IMR-90 (cell line): ENCODE measurements around the gene PARP16. TPM values are rescaled to one million over a fixed set of nuclear protein-coding genes. Genes with fewer than 3 reads are reported as not detected.

Experiments used
- ATAC-seq: fragments of 200-7000 bp; cut with Tn5 transposase; 2 replicates; pipeline ENCODE4 v1.9.1; 2020; ENCODE audit warnings: low read depth, mild to moderate bottlenecking, moderate library complexity
- BruUV-seq: library from RNA; stranded (reverse); fragments of 400-500 nt; replicated peaks from 2 replicates; lab custom pipeline; 2021; lab: Mats Ljungman, UMichigan
- CTCF ChIA-PET: fragments of 300-600 bp; formaldehyde crosslinking; extraction: SDS; loops from one replicate; lab custom pipeline; 2021; ENCODE audit warnings: antibody characterized with exemption; lab: Yijun Ruan, JAX
- POLR2A ChIA-PET: fragments of 300-600 bp; sonication (Branson Sonifier 250); formaldehyde crosslinking; loops from one replicate; lab custom pipeline; 2022; ENCODE audit warnings: antibody characterized with exemption; ENCODE audit not compliant: unreplicated experiment; lab: Charles Lee
- DNase-seq: peaks from one replicate; pipeline ENCODE4 v3.0.0; 2013
- H2AFZ ChIP-seq: replicated peaks from 2 replicates; pipeline ENCODE3; 2013; ENCODE audit warnings: low read length, mild to moderate bottlenecking; ENCODE audit not compliant: poor library complexity
- H2AK5ac ChIP-seq: 2 replicates; pipeline ENCODE4 v1.6.1; 2013; ENCODE audit warnings: low read depth, low read length, inconsistent platforms
- H2AK9ac ChIP-seq: replicated peaks from 2 replicates; pipeline ENCODE3; 2013; ENCODE audit warnings: mild to moderate bottlenecking, low read depth, low read length, moderate library complexity; ENCODE audit not compliant: poor library complexity
- H2BK120ac ChIP-seq: 2 replicates; pipeline ENCODE4 v1.6.1; 2013; ENCODE audit warnings: low read depth, low read length, inconsistent platforms
- H2BK15ac ChIP-seq: 3 replicates; pipeline ENCODE4 v1.6.1; 2013; ENCODE audit warnings: low read depth, low read length, inconsistent platforms
- H2BK20ac ChIP-seq: 2 replicates; pipeline ENCODE4 v1.6.1; 2013; ENCODE audit warnings: low read depth, mild to moderate bottlenecking, inconsistent platforms, low read length, moderate library complexity
- H2BK5ac ChIP-seq: 2 replicates; pipeline ENCODE4 v1.6.1; 2013; ENCODE audit warnings: mild to moderate bottlenecking, low read depth, low read length, inconsistent platforms; ENCODE audit not compliant: poor library complexity, severe bottlenecking
- H3K14ac ChIP-seq: replicated peaks from 2 replicates; pipeline ENCODE4 v1.6.1; 2013; ENCODE audit warnings: low read depth, low read length, inconsistent platforms
- H3K18ac ChIP-seq: 2 replicates; pipeline ENCODE4 v1.6.1; 2013; ENCODE audit warnings: low read depth, low read length, control low read depth
- H3K23ac ChIP-seq: 2 replicates; pipeline ENCODE4 v1.6.1; 2013; ENCODE audit warnings: low read depth, low read length, inconsistent platforms
- H3K27ac ChIP-seq: 2 replicates; pipeline ENCODE4 v1.5.1; 2013; ENCODE audit warnings: mild to moderate bottlenecking, control low read depth, low read length; ENCODE audit not compliant: insufficient read depth
- H3K27me3 ChIP-seq: 2 replicates; pipeline ENCODE4 v1.6.1; 2013; ENCODE audit warnings: low read length; ENCODE audit not compliant: control insufficient read depth, insufficient read depth
- H3K36me3 ChIP-seq: 2 replicates; pipeline ENCODE4 v1.6.1; 2013; ENCODE audit warnings: low read length, mixed read lengths; ENCODE audit not compliant: control insufficient read depth, insufficient read depth
- H3K4ac ChIP-seq: 2 replicates; pipeline ENCODE4 v1.6.1; 2013; ENCODE audit warnings: low read depth, low read length, inconsistent platforms
- H3K4me1 ChIP-seq: 2 replicates; pipeline ENCODE4 v1.6.1; 2013; ENCODE audit warnings: low read length, mixed read lengths; ENCODE audit not compliant: control insufficient read depth, insufficient read depth
- H3K4me2 ChIP-seq: 2 replicates; pipeline ENCODE4 v1.6.1; 2013; ENCODE audit warnings: low read depth, mild to moderate bottlenecking, control low read depth, low read length, moderate library complexity
- H3K4me3 ChIP-seq: 2 replicates; pipeline ENCODE4 v1.5.1; 2013; ENCODE audit warnings: low read depth, mild to moderate bottlenecking, control low read depth, low read length, moderate library complexity; ENCODE audit not compliant: insufficient read depth
- H3K56ac ChIP-seq: 2 replicates; pipeline ENCODE4 v1.6.1; 2013; ENCODE audit warnings: low read length, inconsistent platforms; ENCODE audit not compliant: insufficient read depth; ENCODE audit errors: extremely low read depth
- H3K79me1 ChIP-seq, 2 experiments: 2 replicates each; pipeline ENCODE4 v1.6.1; 2013; ENCODE audit warnings: low read length in 2 of 2, inconsistent platforms in 1 of 2, low read depth in 1 of 2
- H3K9ac ChIP-seq: 2 replicates; pipeline ENCODE4 v1.6.1; 2013; ENCODE audit warnings: low read depth, low read length, control low read depth
- H3K9me1 ChIP-seq: 2 replicates; pipeline ENCODE4 v1.6.1; 2013; ENCODE audit warnings: low read length, inconsistent platforms; ENCODE audit not compliant: insufficient read depth
- H3K9me3 ChIP-seq: 2 replicates; pipeline ENCODE4 v1.6.1; 2013; ENCODE audit warnings: low read length; ENCODE audit not compliant: control insufficient read depth, insufficient read depth
- H4K20me1 ChIP-seq: 2 replicates; pipeline ENCODE4 v1.6.1; 2013; ENCODE audit warnings: low read length, inconsistent platforms; ENCODE audit not compliant: insufficient read depth
- H4K5ac ChIP-seq: 2 replicates; pipeline ENCODE4 v1.6.1; 2013; ENCODE audit warnings: mild to moderate bottlenecking, low read depth, low read length, control low read depth
- H4K8ac ChIP-seq, 2 experiments: 2 replicates each; pipeline ENCODE4 v1.6.1; 2013; ENCODE audit warnings: low read depth in 2 of 2, low read length in 2 of 2, control low read depth in 1 of 2, inconsistent platforms in 1 of 2
- H4K91ac ChIP-seq: 2 replicates; pipeline ENCODE4 v1.6.1; 2013; ENCODE audit warnings: low read depth, low read length, inconsistent platforms; ENCODE audit not compliant: insufficient read depth
- BHLHE40 ChIP-seq: fragments of 150-350 bp; IDR thresholded peaks from 2 replicates; pipeline ENCODE4 v1.6.1; 2016; ENCODE audit warnings: mild to moderate bottlenecking, low read depth, low read length
- CEBPB ChIP-seq: IDR thresholded peaks from 2 replicates; pipeline ENCODE4 v1.6.1; 2012; ENCODE audit warnings: low read depth, low read length, improper control_type of control experiment
- CHD1 ChIP-seq: IDR thresholded peaks from 2 replicates; pipeline ENCODE4 v1.6.1; 2012; ENCODE audit warnings: low read depth, low read length, improper control_type of control experiment
- FOS ChIP-seq: fragments of 150-350 bp; IDR thresholded peaks from 2 replicates; pipeline ENCODE4 v1.6.1; 2016; ENCODE audit warnings: low read depth, low read length
- MAFK ChIP-seq: IDR thresholded peaks from 2 replicates; pipeline ENCODE4 v1.6.1; 2012; ENCODE audit warnings: low read depth, low read length, improper control_type of control experiment
- MAZ ChIP-seq: IDR thresholded peaks from 2 replicates; pipeline ENCODE4 v1.6.1; 2012; ENCODE audit warnings: low read depth, mild to moderate bottlenecking, low read length, improper control_type of control experiment, moderate library complexity, borderline replicate concordance
- MXI1 ChIP-seq: IDR thresholded peaks from 2 replicates; pipeline ENCODE4 v1.6.1; 2012; ENCODE audit warnings: low read depth, mild to moderate bottlenecking, low read length, moderate library complexity, borderline replicate concordance
- NFE2L2 ChIP-seq: fragments of 150-350 bp; IDR thresholded peaks from 2 replicates; pipeline ENCODE4 v1.6.1; 2016; ENCODE audit warnings: low read depth, mild to moderate bottlenecking, low read length
- POLR2A ChIP-seq: IDR thresholded peaks from 2 replicates; pipeline ENCODE4 v1.6.1; 2012; ENCODE audit warnings: mild to moderate bottlenecking, low read depth, low read length
- RAD21 ChIP-seq: IDR thresholded peaks from 2 replicates; pipeline ENCODE4 v1.6.1; 2012; ENCODE audit warnings: low read length, improper control_type of control experiment
- RCOR1 ChIP-seq: IDR thresholded peaks from 2 replicates; pipeline ENCODE4 v1.6.1; 2012; ENCODE audit warnings: mild to moderate bottlenecking, low read length, improper control_type of control experiment; ENCODE audit not compliant: insufficient replicate concordance
- RFX5 ChIP-seq: IDR thresholded peaks from 2 replicates; pipeline ENCODE4 v1.8.0; 2012; ENCODE audit warnings: low read depth, mild to moderate bottlenecking, low read length, moderate library complexity
- SMC3 ChIP-seq: fragments of 150-350 bp; IDR thresholded peaks from 2 replicates; pipeline ENCODE4 v1.6.1; 2016; ENCODE audit warnings: low read depth, mild to moderate bottlenecking, antibody characterized with exemption, low read length, moderate library complexity
- USF2 ChIP-seq: fragments of 150-350 bp; IDR thresholded peaks from 2 replicates; pipeline ENCODE4 v1.6.1; 2017; ENCODE audit warnings: mild to moderate bottlenecking, antibody characterized with exemption, low read length, low read depth
- WGBS, 2 experiments: methylation state at CpG; one replicate each; pipeline versions ENCODE4 v1.1.5 to v1.1.7; 2013; ENCODE audit warnings: missing lambda C conversion rate in 2 of 2; ENCODE audit not compliant: insufficient read length in 1 of 2; ENCODE audit errors: extremely low coverage in 2 of 2; 5-methylcytosine and 5-hydroxymethylcytosine counted together
- dilution Hi-C: fragments of 300-500 bp; cut with HindIII; formaldehyde crosslinking; loops from one replicate; pipeline ENCODE4 v1.14.3; 2018; ENCODE audit warnings: low sequenced_read_pairs; ENCODE audit not compliant: unreplicated experiment
- in situ Hi-C: fragments of 300-500 bp; cut with MboI; formaldehyde crosslinking; loops from 3 replicates; pipeline ENCODE4 v1.14.3; 2019; ENCODE audit warnings: low sequenced_read_pairs, inconsistent platforms, mixed read lengths
- intact Hi-C: fragments of 100-400 bp; cut with micrococcal nuclease; formaldehyde crosslinking; loops from 2 replicates; pipeline ENCODE4 v1.10.0; 2022
- polyA plus RNA-seq, 3 experiments: library from polyadenylated mRNA; depleted of rRNA; stranded (reverse); fragments of >200 nt; gene quantifications; 2 replicates each; pipeline ENCODE4 v1.2.3, GENCODE V29; 2012; ENCODE audit warnings: low replicate concordance in 1 of 3
- total RNA-seq: library from RNA; depleted of rRNA; stranded (reverse); fragments of >200 nt; gene quantifications from 2 replicates; pipeline ENCODE4 v1.2.3, GENCODE V29; 2012
- TF ChIP-seq, protein P1 (sequence below): fragments of 150-350 bp; IDR thresholded peaks from 2 replicates; pipeline ENCODE4 v1.6.1; 2016; ENCODE audit warnings: low read depth, mild to moderate bottlenecking, low read length, moderate library complexity, borderline replicate concordance
- TF ChIP-seq, protein P2 (sequence below): conservative IDR thresholded peaks from 2 replicates; pipeline ENCODE4 v1.5.1; 2012; ENCODE audit warnings: mild to moderate bottlenecking, low read depth, low read length, improper control_type of control experiment

PARP16 gene
- total and polyA plus RNA-seq, 2 of the 4 experiments (the other 2 are of a cell fraction), result 1.3 to 5.0 TPM

- Histone ChIP-seq H4K91ac (no peak overlapping the region), H2BK5ac (no peak overlapping the region), H3K27me3 (peaks cover 5% of the 10 kb centered on the region; the same call in 1 of the 2 replicates), H3K23ac (no peak overlapping the region), H2BK15ac (no peak overlapping the region), H3K14ac (no peak overlapping the region), H2AFZ (no peak overlapping the region), H3K56ac (no peak overlapping the region), H2BK120ac (no peak overlapping the region), H3K9me1 (no peaks in the 10 kb centered on the region), H2AK9ac (no peak overlapping the region), H3K4me3 (no peak overlapping the region), H3K9ac (no peak overlapping the region), H2BK20ac (no peak overlapping the region), H4K8ac (no peak overlapping the region), H3K36me3 (no peaks in the 10 kb centered on the region), H4K5ac (no peak overlapping the region), H3K79me1 (no peaks in the 10 kb centered on the region), H2AK5ac (no peak overlapping the region), H3K18ac (no peak overlapping the region), H4K20me1 (no peaks in the 10 kb centered on the region), H3K4ac (no peak overlapping the region), H3K9me3 (no peaks in the 10 kb centered on the region), H3K4me1 (no peaks in the 10 kb centered on the region), H3K27ac (no peak overlapping the region), H3K4me2 (no peak overlapping the region)
- 40% methylated on average over 1 of the region's 10 CpGs; no CpG with 5 or more reads in 1 of the 2 experiments for WGBS, 2 experiments
- dilution Hi-C loops (no loop called here), intact Hi-C loops (no loop called here), in situ Hi-C loops (no loop called here)
- TF ChIP-seq SMC3, result no peak
- TF ChIP-seq, protein P1, sequence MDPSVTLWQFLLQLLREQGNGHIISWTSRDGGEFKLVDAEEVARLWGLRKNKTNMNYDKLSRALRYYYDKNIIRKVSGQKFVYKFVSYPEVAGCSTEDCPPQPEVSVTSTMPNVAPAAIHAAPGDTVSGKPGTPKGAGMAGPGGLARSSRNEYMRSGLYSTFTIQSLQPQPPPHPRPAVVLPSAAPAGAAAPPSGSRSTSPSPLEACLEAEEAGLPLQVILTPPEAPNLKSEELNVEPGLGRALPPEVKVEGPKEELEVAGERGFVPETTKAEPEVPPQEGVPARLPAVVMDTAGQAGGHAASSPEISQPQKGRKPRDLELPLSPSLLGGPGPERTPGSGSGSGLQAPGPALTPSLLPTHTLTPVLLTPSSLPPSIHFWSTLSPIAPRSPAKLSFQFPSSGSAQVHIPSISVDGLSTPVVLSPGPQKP, result no peak
- no peak for TF ChIP-seq USF2
- no peak for TF ChIP-seq FOS
- no peak for TF ChIP-seq RCOR1
- TF ChIP-seq, protein P2, sequence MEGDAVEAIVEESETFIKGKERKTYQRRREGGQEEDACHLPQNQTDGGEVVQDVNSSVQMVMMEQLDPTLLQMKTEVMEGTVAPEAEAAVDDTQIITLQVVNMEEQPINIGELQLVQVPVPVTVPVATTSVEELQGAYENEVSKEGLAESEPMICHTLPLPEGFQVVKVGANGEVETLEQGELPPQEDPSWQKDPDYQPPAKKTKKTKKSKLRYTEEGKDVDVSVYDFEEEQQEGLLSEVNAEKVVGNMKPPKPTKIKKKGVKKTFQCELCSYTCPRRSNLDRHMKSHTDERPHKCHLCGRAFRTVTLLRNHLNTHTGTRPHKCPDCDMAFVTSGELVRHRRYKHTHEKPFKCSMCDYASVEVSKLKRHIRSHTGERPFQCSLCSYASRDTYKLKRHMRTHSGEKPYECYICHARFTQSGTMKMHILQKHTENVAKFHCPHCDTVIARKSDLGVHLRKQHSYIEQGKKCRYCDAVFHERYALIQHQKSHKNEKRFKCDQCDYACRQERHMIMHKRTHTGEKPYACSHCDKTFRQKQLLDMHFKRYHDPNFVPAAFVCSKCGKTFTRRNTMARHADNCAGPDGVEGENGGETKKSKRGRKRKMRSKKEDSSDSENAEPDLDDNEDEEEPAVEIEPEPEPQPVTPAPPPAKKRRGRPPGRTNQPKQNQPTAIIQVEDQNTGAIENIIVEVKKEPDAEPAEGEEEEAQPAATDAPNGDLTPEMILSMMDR, result no peak
- no peak for TF ChIP-seq BHLHE40
- TF ChIP-seq MAZ, result no peak
- no peak for TF ChIP-seq MXI1
- TF ChIP-seq RAD21, result no peak
- no peak for TF ChIP-seq POLR2A
- TF ChIP-seq NFE2L2, result no peak
- TF ChIP-seq MAFK, result no peak
- TF ChIP-seq CHD1, result no peak
- no peak for TF ChIP-seq RFX5
- no peak for TF ChIP-seq CEBPB
- no TSS peak for BruUV-seq
- no peak for DNase-seq
- POLR2A ChIA-PET, result no interaction called here
- CTCF ChIA-PET, result no interaction called here
- no peak for ATAC-seq
Observed at GRCh38 chr15:65231306-65231705, 55.4 kb downstream of the PARP16 start.
